ENCODE data around the gene TTC7B. TPM values are rescaled to one million over a fixed set of nuclear protein-coding genes. Genes with fewer than 3 reads are reported as not detected.

Gene TTC7B
- total RNA-seq, 1 donor from 2014 or later = 2.4 TPM

DNA sequence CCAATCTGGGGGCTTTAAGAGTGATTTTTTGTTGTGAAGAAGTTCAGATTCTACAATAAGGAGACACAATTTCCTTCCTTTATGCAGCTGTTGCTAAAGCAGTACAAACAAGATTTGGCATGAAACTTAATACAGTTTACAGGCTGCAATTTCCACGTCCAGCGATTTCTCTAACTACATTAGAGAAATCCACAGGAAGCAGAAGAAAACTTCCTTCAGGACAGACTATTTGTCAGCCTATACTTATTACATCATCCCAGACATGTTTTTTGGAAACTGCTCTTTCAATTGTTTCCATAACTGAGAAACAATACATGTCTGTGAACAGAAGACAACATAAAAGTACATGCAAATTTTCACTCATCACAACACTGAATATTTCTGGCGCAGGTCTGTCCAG is 204.3 kb downstream of the TTC7B start:
- Mint-ChIP-seq H3K27ac (no peak overlapping the region), H3K4me1 (no peaks in the 10 kb centered on the region), H3K9me3 (no peaks in the 10 kb centered on the region), H3K27me3 (peaks cover 2% of the 10 kb centered on the region), H3K4me3 (no peak overlapping the region), H3K36me3 (ENCODE audit: low read depth) (no peaks in the 10 kb centered on the region)
- DNase-seq = no peak
- intact Hi-C loops (cut with micrococcal nuclease) = no loop called here

DNA sequence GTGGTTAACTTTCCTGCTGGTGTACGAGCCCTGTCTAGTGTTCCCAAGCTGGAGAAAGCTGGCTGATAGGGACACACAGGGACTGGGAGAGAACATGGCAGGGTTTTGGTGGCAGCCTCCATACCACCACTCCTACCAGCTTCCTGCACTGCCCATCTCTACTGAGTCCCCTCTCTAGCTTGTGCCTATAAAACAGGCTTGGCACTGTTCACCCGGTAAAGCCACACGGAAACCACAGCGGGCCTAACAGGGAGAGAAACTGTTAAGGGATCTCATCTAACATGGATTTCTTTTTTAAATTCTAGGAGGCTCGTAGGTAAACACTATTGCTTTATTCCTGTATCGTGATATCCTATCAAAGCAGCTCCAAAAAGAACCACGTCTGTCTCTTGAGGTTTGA is 204.7 kb downstream of the TTC7B start:
- no peaks in the 10 kb centered on the region for H3K4me1 Mint-ChIP-seq
- H3K36me3 Mint-ChIP-seq (ENCODE audit: low read depth) = no peaks in the 10 kb centered on the region
- no peaks in the 10 kb centered on the region for H3K9me3 Mint-ChIP-seq
- intact Hi-C loops (cut with micrococcal nuclease) = no loop called here
- H3K4me3 Mint-ChIP-seq = no peak overlapping the region
- H3K27ac Mint-ChIP-seq = no peak overlapping the region
- no peak for DNase-seq
- H3K27me3 Mint-ChIP-seq = peaks cover 2% of the 10 kb centered on the region

DNA sequence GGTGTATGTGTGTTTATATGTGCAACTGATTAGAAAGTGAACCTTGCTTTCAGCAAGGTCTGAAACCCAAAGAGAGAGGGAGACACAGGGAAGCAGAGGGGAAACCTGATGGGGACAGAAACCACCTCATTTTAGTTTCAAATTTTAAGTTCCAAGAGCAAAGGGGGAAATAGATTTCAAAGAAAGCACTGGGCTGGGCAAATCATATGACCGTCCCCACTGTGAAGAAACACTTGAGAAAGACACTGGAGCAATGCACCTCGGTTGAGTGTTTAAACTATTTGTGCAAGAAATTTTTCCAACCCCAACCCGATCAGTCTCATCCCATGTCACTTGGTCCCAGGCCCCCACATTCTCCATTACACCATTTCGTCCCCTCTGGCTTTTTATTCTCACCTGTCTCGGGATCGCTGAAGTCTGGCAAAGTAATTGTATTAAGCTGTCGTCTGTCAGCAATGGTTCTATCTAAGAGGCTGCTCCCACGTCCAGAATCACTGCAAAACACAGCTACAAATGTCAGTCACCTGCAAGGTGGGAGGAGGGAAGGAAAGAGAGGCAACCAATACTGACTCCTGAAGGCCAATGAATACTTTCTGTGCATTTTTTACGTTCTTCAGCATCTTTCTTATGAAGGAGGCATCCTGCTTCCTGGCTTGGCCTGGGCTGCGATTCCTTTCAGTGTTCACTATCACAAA is 205.7 kb downstream of the TTC7B start:
- intact Hi-C loops (cut with micrococcal nuclease) = no loop called here
- Mint-ChIP-seq H3K9me3 (no peaks in the 10 kb centered on the region), H3K36me3 (ENCODE audit: low read depth) (no peaks in the 10 kb centered on the region), H3K4me3 (no peak overlapping the region), H3K27me3 (peaks cover 3% of the 10 kb centered on the region), H3K27ac (peak overlapping the region; percentile 19), H3K4me1 (no peaks in the 10 kb centered on the region)
- DNase-seq = no peak

DNA sequence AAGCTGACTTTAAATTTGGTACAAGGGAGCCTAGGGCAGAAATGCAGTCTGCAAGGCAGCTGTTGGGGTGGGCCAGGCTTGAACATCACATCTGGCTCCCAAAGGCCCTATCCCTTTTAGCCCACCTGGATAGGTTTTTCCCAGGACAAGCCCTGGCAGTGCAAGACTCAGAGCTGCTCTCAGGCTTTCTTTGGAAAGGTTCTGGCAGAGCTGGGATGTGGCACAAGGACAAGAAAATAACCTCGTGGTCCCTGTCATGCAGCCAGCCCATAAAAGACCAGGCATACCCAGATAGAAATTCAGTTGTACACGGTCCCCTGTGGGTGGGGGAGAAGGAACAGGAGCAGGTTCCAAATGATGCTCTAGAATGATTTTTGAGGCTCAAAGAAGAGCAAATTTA is 206.9 kb downstream of the TTC7B start:
- DNase-seq = no peak
- no peaks in the 10 kb centered on the region for H3K4me1 Mint-ChIP-seq
- intact Hi-C loops (cut with micrococcal nuclease) = loop anchor here (10.0 kb wide), 1 partner anchor 85 kb away; no protein-coding TSS in a partner anchor
- H3K36me3 Mint-ChIP-seq (ENCODE audit: low read depth) = no peaks in the 10 kb centered on the region
- no peak overlapping the region for H3K27ac Mint-ChIP-seq
- H3K9me3 Mint-ChIP-seq = no peaks in the 10 kb centered on the region
- H3K4me3 Mint-ChIP-seq = no peak overlapping the region
- H3K27me3 Mint-ChIP-seq = peaks cover 5% of the 10 kb centered on the region

DNA sequence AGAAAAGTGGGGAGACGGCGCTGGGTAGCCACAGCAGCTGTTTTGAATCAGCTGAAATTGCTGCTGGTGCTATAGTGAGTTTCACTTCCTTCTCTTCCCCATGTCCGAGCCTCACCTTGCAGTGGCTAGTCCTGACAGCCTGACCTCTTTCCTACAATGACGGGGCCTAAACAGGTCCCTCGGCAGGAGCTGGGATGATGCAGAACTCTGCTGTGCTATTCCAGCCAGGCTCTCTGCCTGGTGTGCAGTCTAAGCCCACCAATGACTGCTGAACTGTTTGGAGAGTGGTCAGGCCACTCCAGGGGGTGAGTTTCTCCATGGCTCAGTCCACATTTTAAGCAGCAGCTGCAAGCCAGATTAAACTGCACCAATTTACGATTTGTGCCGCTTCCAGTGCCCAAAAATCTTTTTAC is 207.3 kb downstream of the TTC7B start:
- Mint-ChIP-seq H3K27ac (no peak overlapping the region), H3K4me3 (no peak overlapping the region), H3K4me1 (no peaks in the 10 kb centered on the region), H3K27me3 (peaks cover 6% of the 10 kb centered on the region), H3K9me3 (no peaks in the 10 kb centered on the region), H3K36me3 (ENCODE audit: low read depth) (no peaks in the 10 kb centered on the region)
- intact Hi-C loops (cut with micrococcal nuclease) = loop anchor here (10.0 kb wide), 1 partner anchor 86 kb away; no protein-coding TSS in a partner anchor
- no peak for DNase-seq

DNA sequence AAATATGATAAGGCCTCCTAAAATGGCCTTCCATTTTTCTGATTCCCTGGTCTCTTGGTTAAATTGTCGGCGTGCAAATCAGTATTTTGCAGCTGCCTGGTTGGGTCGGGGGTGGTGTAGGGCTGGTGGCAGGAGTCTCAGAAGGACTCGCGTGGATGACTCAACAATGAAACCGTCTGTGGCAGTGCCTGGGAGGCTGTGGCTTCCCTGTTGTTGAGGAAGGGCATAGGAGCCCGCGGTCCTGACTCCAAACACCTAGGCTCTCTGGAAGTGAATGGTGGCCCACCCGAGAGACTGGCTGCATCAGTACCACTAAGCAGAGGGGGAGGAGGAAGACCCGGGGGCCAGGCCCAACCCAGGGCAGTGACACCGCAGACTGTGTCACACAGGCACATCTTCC is 207.9 kb downstream of the TTC7B start:
- Mint-ChIP-seq H3K9me3 (no peaks in the 10 kb centered on the region), H3K4me1 (no peaks in the 10 kb centered on the region), H3K4me3 (no peak overlapping the region), H3K27ac (no peak overlapping the region), H3K36me3 (ENCODE audit: low read depth) (no peaks in the 10 kb centered on the region), H3K27me3 (peaks cover 8% of the 10 kb centered on the region)
- intact Hi-C loops (cut with micrococcal nuclease) = loop anchor here (10.0 kb wide), 1 partner anchor 87 kb away; no protein-coding TSS in a partner anchor
- no peak for DNase-seq

DNA sequence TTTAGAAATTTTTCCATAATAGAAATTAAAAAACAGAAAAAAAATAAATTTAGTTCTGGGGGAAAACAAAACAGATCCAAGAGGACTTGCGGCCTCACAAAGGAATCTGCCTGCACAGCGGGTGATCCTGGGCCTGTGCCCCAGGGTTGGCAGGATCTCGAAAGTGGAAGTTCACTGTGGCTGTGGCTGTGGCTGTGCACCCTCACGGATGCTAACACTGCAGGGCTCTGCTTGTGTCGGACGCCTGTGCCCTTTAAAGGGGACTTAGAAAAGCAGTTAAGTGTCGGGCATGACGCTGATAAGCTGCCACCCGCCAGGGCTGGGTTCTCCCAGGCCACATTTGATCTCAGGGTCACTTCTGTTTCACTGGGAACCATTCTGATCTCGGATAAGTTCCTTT is 209.1 kb downstream of the TTC7B start:
- intact Hi-C loops (cut with micrococcal nuclease) = loop anchor here (10.0 kb wide), 1 partner anchor 88 kb away; no protein-coding TSS in a partner anchor
- no peak for DNase-seq

DNA sequence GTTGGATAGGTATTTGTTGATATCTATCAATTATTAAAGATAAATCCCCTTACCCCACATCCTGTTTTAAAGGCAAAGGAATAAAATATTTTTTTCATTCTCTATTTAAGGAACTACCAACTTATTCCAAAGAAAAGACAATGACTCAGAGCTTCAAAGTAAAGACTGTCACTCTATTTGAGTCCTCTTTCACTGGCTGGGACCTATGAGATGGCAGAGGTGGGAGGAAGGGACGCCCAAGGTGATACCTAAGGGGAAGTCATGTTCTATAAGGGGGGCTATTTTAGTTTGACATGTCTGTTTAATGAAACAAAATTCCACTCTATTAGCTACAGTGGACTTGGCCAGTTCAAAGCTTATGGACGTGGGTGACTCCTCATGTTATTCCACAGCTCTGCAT is 209.8 kb downstream of the TTC7B start:
- no peaks in the 10 kb centered on the region for H3K36me3 Mint-ChIP-seq (ENCODE audit: low read depth)
- H3K27me3 Mint-ChIP-seq = peaks cover 10% of the 10 kb centered on the region
- DNase-seq = no peak
- H3K4me3 Mint-ChIP-seq = no peak overlapping the region
- H3K4me1 Mint-ChIP-seq = no peaks in the 10 kb centered on the region
- no peak overlapping the region for H3K27ac Mint-ChIP-seq
- intact Hi-C loops (cut with micrococcal nuclease) = loop anchor here (10.0 kb wide), 1 partner anchor 88 kb away; no protein-coding TSS in a partner anchor
- H3K9me3 Mint-ChIP-seq = no peaks in the 10 kb centered on the region

More for the DNA sequence above, 209.1 kb downstream of the TTC7B start:
- Mint-ChIP-seq H3K27me3 (peaks cover 10% of the 10 kb centered on the region), H3K4me1 (no peaks in the 10 kb centered on the region), H3K36me3 (ENCODE audit: low read depth) (no peaks in the 10 kb centered on the region), H3K27ac (no peak overlapping the region), H3K4me3 (no peak overlapping the region), H3K9me3 (no peaks in the 10 kb centered on the region)

DNA sequence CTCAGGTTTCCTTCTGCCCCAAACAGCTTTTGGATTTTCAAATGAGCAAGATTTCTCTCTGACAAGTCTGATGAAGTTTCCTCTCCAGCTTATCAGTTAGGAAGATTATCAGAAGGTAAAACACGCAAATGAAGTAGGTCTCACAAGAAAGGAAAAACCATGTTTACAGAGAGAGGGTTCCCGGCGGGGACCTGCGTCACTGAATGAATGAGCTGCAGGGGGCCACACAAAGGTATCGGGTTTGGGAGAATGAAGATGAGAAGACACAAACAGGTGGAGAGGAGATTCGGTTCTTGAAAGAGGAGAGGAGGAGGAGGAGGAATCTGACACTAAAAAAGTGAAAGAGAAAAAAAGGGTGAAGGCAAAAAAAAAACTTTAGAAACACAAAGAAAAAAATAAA is 210.8 kb downstream of the TTC7B start:
- intact Hi-C loops (cut with micrococcal nuclease) = loop anchor here (10.0 kb wide), 1 partner anchor 89 kb away; no protein-coding TSS in a partner anchor
- H3K9me3 Mint-ChIP-seq = no peaks in the 10 kb centered on the region
- H3K4me1 Mint-ChIP-seq = no peaks in the 10 kb centered on the region

DNA sequence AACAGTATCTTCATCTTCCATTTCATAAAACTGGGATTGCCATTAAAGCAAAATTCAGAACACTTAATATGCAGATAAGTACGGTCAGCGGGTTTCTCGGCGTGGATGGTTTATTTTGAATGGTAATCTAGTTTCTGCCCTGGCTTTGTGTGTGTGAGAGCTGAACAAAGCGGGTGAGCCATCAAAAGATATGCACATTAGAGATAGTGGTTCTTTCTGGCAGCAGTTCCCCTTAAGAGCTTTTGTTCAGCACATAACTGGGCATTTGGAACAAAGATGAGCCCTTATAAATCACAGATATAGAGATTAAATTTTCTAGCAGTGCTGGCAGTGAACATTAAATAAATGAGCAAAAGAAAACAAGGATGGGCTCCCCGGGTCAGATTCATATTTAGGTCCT is 211.9 kb downstream of the TTC7B start:
- intact Hi-C loops (cut with micrococcal nuclease) = loop anchor here (10.0 kb wide), 1 partner anchor 90 kb away; no protein-coding TSS in a partner anchor
- Mint-ChIP-seq H3K27me3 (peaks cover 17% of the 10 kb centered on the region), H3K4me3 (no peak overlapping the region), H3K27ac (no peak overlapping the region), H3K4me1 (no peaks in the 10 kb centered on the region), H3K36me3 (ENCODE audit: low read depth) (no peaks in the 10 kb centered on the region), H3K9me3 (no peaks in the 10 kb centered on the region)
- DNase-seq = no peak

More for the DNA sequence above, 210.8 kb downstream of the TTC7B start:
- H3K4me3 Mint-ChIP-seq = no peak overlapping the region
- H3K27me3 Mint-ChIP-seq = peaks cover 12% of the 10 kb centered on the region
- DNase-seq = no peak
- H3K27ac Mint-ChIP-seq = no peak overlapping the region
- no peaks in the 10 kb centered on the region for H3K36me3 Mint-ChIP-seq (ENCODE audit: low read depth)

DNA sequence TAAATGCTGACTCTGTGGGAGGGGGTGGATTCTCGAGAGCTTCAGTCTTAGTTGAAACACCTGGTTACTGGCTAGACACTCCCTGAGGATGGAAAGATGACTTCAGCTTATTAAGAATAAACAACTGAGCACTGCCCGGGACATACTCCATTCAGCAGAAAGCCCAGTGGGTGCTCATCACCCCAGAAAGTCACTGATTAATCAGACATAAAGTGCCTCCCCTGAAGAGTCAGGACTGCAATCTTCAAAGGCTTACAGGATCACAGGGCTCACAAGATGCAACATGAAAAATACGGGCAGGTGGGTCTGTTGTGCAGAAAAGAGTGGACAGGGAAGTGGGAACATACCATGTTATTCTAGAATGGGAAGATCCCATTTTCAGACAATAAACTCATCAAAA is 212.4 kb downstream of the TTC7B start:
- intact Hi-C loops (cut with micrococcal nuclease) = loop anchor here (10.0 kb wide), 1 partner anchor 91 kb away; no protein-coding TSS in a partner anchor
- DNase-seq = no peak
- Mint-ChIP-seq H3K27ac (no peak overlapping the region), H3K27me3 (peaks cover 19% of the 10 kb centered on the region), H3K9me3 (no peaks in the 10 kb centered on the region), H3K4me1 (no peaks in the 10 kb centered on the region), H3K4me3 (no peak overlapping the region), H3K36me3 (ENCODE audit: low read depth) (no peaks in the 10 kb centered on the region)

DNA sequence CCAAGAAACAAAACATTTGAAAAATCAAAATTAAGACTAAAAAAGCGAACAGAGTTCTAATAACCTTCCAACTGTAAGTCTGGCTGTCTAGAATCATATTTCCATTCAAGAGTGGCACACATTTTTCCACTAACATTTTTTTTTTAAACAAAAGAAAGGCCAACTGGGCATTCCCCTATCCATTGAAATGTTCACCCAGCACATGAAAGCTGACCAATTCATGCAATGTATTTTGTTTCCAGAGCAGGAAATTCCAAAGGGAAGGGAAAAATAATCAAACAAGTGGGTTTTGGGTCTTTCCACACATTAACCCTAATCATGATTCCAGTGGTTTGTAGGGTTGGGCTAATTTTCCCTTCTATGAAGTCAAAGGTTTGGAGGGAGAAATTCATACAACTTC is 212.9 kb downstream of the TTC7B start:
- H3K9me3 Mint-ChIP-seq = no peaks in the 10 kb centered on the region
- DNase-seq = no peak
- H3K27me3 Mint-ChIP-seq = peaks cover 19% of the 10 kb centered on the region
- H3K4me1 Mint-ChIP-seq = no peaks in the 10 kb centered on the region
- intact Hi-C loops (cut with micrococcal nuclease) = loop anchor here (10.0 kb wide), 1 partner anchor 91 kb away; no protein-coding TSS in a partner anchor
- H3K4me3 Mint-ChIP-seq = no peak overlapping the region
- no peak overlapping the region for H3K27ac Mint-ChIP-seq
- H3K36me3 Mint-ChIP-seq (ENCODE audit: low read depth) = no peaks in the 10 kb centered on the region

DNA sequence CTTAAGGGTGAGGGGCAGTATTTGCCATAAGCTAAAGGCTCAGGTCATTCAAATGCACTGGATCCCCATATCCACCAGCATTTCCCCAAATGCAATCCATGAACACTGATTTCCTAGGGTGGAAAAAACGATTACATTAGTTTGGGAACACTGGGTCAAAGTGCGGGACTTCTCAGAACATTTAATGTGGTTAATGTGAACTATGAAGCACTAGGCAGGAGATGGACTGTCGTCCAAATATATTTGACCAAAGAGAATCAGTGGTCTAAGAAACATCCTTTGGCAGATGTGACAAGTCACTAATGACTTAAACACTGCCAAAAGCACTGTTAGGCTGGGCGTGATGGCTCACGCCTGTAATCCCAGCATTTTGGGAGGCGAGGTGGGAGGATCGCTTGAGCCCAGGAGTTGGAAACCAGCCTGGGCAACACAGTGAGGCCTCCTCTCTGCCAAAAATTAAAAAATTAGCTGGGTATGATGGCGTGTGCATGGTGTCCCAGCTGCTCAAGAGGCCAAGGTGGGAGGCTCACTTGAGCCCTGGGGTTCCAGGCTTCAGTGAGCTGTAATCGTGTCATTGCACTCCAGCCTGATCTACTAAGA is 214.0 kb downstream of the TTC7B start:
- Mint-ChIP-seq H3K9me3 (no peaks in the 10 kb centered on the region), H3K4me1 (no peaks in the 10 kb centered on the region), H3K27ac (no peak overlapping the region), H3K36me3 (ENCODE audit: low read depth) (no peaks in the 10 kb centered on the region), H3K4me3 (no peak overlapping the region), H3K27me3 (peaks cover 17% of the 10 kb centered on the region)
- intact Hi-C loops (cut with micrococcal nuclease) = loop anchor here (10.0 kb wide), 1 partner anchor 93 kb away; no protein-coding TSS in a partner anchor
- DNase-seq = no peak

DNA sequence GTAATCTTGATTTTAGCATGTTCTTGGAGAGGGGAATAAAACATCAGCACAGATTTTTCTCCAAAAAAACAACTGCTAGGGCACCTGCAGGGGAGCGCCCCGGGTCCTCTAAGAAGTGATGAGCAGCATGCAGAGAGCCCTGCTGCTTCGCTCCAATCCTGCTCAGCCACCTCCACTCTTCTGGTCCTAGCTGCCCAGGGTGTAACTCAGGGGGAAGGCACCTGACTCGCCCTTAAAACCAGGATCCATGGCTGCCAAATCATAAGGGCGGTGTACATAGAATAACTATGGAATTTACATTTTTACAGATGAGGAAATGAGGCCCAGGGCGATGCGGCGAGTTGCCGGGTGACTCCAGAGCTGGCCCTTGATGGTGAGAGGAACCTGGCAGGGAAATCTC is 214.7 kb downstream of the TTC7B start:
- Mint-ChIP-seq H3K4me1 (no peaks in the 10 kb centered on the region), H3K27me3 (peaks cover 21% of the 10 kb centered on the region), H3K36me3 (ENCODE audit: low read depth) (no peaks in the 10 kb centered on the region), H3K9me3 (no peaks in the 10 kb centered on the region), H3K27ac (no peak overlapping the region), H3K4me3 (no peak overlapping the region)
- intact Hi-C loops (cut with micrococcal nuclease) = loop anchor here (10.0 kb wide), 1 partner anchor 93 kb away; no protein-coding TSS in a partner anchor
- DNase-seq = no peak
